Activated CD4-positive, alpha-beta T cell treated with anti-CD3 and anti-CD28 coated beads, Interleukin-2, amount 50 U/mL, for 16 hours (primary cell): ENCODE data around the gene TXLNG.

Experiments used
- DNase-seq: peaks from one replicate; pipeline ENCODE4 v3.0.0-alpha.2; 2020

The TXLNG gene

GRCh38 chrX:16839219-16839851, 53.1 kb downstream of the TXLNG start:
- no peak for DNase-seq

GRCh38 chrX:16839852-16840460, 53.7 kb downstream of the TXLNG start:
- no peak for DNase-seq

- DNase-seq, result no peak
Observed at GRCh38 chrX:16842684-16843083, 56.4 kb downstream of the TXLNG start.

GRCh38 chrX:16843208-16843909, 57.1 kb downstream of the TXLNG start:
- DNase-seq, result no peak

GRCh38 chrX:16845686-16846085, 59.4 kb downstream of the TXLNG start:
- DNase-seq, result no peak

GRCh38 chrX:16848541-16848940, 62.3 kb downstream of the TXLNG start:
- no peak for DNase-seq

GRCh38 chrX:16851421-16851820, 65.2 kb downstream of the TXLNG start:
- no peak for DNase-seq

GRCh38 chrX:16851827-16852226, 65.6 kb downstream of the TXLNG start:
- DNase-seq, result no peak

GRCh38 chrX:16852617-16853179, 66.4 kb downstream of the TXLNG start:
- peak; percentile 35 for DNase-seq

GRCh38 chrX:16853537-16853936, 67.3 kb downstream of the TXLNG start:
- DNase-seq, result no peak

- no peak for DNase-seq
Observed at GRCh38 chrX:16855363-16856075, 69.3 kb downstream of the TXLNG start.

- peak; percentile 68 for DNase-seq
Observed at GRCh38 chrX:16856076-16856404, 69.8 kb downstream of the TXLNG start.

- DNase-seq, result no peak
Observed at GRCh38 chrX:16856744-16857143, 70.5 kb downstream of the TXLNG start.

GRCh38 chrX:16862829-16863228, 76.6 kb downstream of the TXLNG start:
- DNase-seq, result no peak

- DNase-seq, result no peak
Observed at GRCh38 chrX:16867947-16868346, 81.7 kb downstream of the TXLNG start.

- no peak for DNase-seq
Observed at GRCh38 chrX:16868920-16869319, 82.7 kb downstream of the TXLNG start.

- DNase-seq, result peak; percentile 48
Observed at GRCh38 chrX:16869393-16870094, 83.3 kb downstream of the TXLNG start.

- peak; percentile 96 for DNase-seq
Observed at GRCh38 chrX:16870095-16870861, 84.0 kb downstream of the TXLNG start, which contains the start of gene RBBP7. TSS of gene RBBP7 (minus strand) at chrX:16870362. CDS start at chrX:16870053, 309 bp downstream.

- DNase-seq, result no peak
Observed at GRCh38 chrX:16870862-16871815, 84.9 kb downstream of the TXLNG start.

GRCh38 chrX:16873106-16873505, 86.8 kb downstream of the TXLNG start:
- DNase-seq, result no peak
